ENCODE measurements around the gene PSME1.
"Not testable (repeated sequence)": the region's sequence is repeated elsewhere in the genome, so short reads cannot be mapped to it uniquely, and the experiment has no call there.

Gene PSME1

GRCh38 chr14:24105609-24106239 is 30.3 kb upstream of the PSME1 start:
- DNase-seq = not testable (repeated sequence)

GRCh38 chr14:24106672-24107271 is 29.2 kb upstream of the PSME1 start:
- no peak for DNase-seq

- no peak for DNase-seq
These were observed 27.6 kb upstream of the PSME1 start for GRCh38 chr14:24108336-24108874.

GRCh38 chr14:24110060-24110459 is 25.9 kb upstream of the PSME1 start:
- no peak for DNase-seq

- DNase-seq = no peak
These were observed 25.5 kb upstream of the PSME1 start for GRCh38 chr14:24110523-24110922.

- no peak for DNase-seq
These were observed 22.6 kb upstream of the PSME1 start for GRCh38 chr14:24113379-24113800.

GRCh38 chr14:24113801-24114531 is 22.0 kb upstream of the PSME1 start:
- DNase-seq = peak; percentile 95

- DNase-seq = peak; percentile 100
These were observed 21.2 kb upstream of the PSME1 start, which contains the start of the genes DCAF11 and NRL for GRCh38 chr14:24114532-24115421. Gene DCAF11, plus strand, starts transcription at chr14:24114777. Its CDS starts 818 bp downstream, at chr14:24115595. Gene NRL, minus strand, starts transcription at chr14:24114949. Its CDS starts 32,101 bp downstream, at chr14:24082848.

GRCh38 chr14:24115422-24116127 is 20.4 kb upstream of the PSME1 start:
- DNase-seq = no peak

GRCh38 chr14:24116128-24116814 is 19.7 kb upstream of the PSME1 start:
- no peak for DNase-seq

GRCh38 chr14:24117179-24117578 is 18.8 kb upstream of the PSME1 start:
- no peak for DNase-seq

- no peak for DNase-seq
These were observed 16.3 kb upstream of the PSME1 start for GRCh38 chr14:24119691-24120090.

GRCh38 chr14:24121210-24121609 is 14.8 kb upstream of the PSME1 start:
- DNase-seq = no peak

- no peak for DNase-seq
These were observed 13.6 kb upstream of the PSME1 start for GRCh38 chr14:24122416-24122815.

GRCh38 chr14:24122898-24123297 is 13.1 kb upstream of the PSME1 start:
- DNase-seq = no peak

- DNase-seq = no peak
These were observed 12.3 kb upstream of the PSME1 start for GRCh38 chr14:24123424-24124417.

- DNase-seq = no peak
These were observed 9.1 kb upstream of the PSME1 start for GRCh38 chr14:24126939-24127338.

GRCh38 chr14:24127673-24128072 is 8.3 kb upstream of the PSME1 start:
- no peak for DNase-seq

- DNase-seq = no peak
These were observed 6.5 kb upstream of the PSME1 start for GRCh38 chr14:24129410-24129998.

GRCh38 chr14:24130380-24130716 is 5.6 kb upstream of the PSME1 start, which contains the start of gene FITM1:
Gene FITM1, plus strand, starts transcription at chr14:24130659. Its CDS starts 905 bp downstream, at chr14:24131564.
- DNase-seq = no peak
